Body of pancreas (tissue), 4 donors: Measurements from ENCODE around the gene STIL. TPM values are rescaled to one million over a fixed set of nuclear protein-coding genes. Genes with fewer than 3 reads are reported as not detected.

Experiments
- ATAC-seq: fragments of 150-250 bp; one replicate; pipeline ENCODE4 v1.9.1; 2016
- DNase-seq, 4 donors: peaks; one replicate each; pipeline ENCODE4 v3.0.0-alpha.2; 2019
- H3K27ac ChIP-seq, 4 donors: fragments of 200-600 bp; sonication (generic); 1 replicate in 3 of 4; 2 replicates in 1 of 4; pipeline versions ENCODE4 v1.5.1 to v1.6.1; 2016 to 2019; ENCODE audit warnings: mild to moderate bottlenecking in 1 of 4, mixed read lengths in 1 of 4, moderate library complexity in 1 of 4
- H3K27me3 ChIP-seq, 2 donors: fragments of 200-600 bp; sonication (generic); one replicate each; pipeline ENCODE4 v1.6.0; 2016; ENCODE audit warnings: mild to moderate bottlenecking in 1 of 2
- H3K36me3 ChIP-seq, 2 donors: fragments of 200-600 bp; sonication (generic); replicated peaks in 1 of 2; 2 replicates each; pipeline ENCODE4 v1.5.1; 2016; ENCODE audit warnings: low read depth in 2 of 2; ENCODE audit not compliant: insufficient read depth in 1 of 2
- H3K4me1 ChIP-seq: fragments of 200-600 bp; sonication (generic); one replicate; pipeline ENCODE4 v1.6.0; 2016
- H3K4me3 ChIP-seq, 2 donors: fragments of 200-600 bp; sonication (generic); 1 replicate in 1 of 2; 2 replicates in 1 of 2; pipeline ENCODE4 v1.5.1; 2016 to 2019
- H3K9me3 ChIP-seq, 3 donors: fragments of 200-600 bp; sonication (generic); 1 replicate in 2 of 3; 2 replicates in 1 of 3; pipeline ENCODE4 v1.5.1; 2016
- CTCF ChIP-seq, 7 experiments: fragments of 450-650 bp in 4 of 7; fragments of 200-600 bp in 3 of 7; sonication (generic) in 3 of 7; IDR thresholded peaks; one replicate each; pipeline ENCODE4 v1.5.1; 2016 to 2019; ENCODE audit warnings: antibody characterized with exemption in 7 of 7
- POLR2A ChIP-seq, 3 donors: fragments of 450-650 bp; IDR thresholded peaks; one replicate each; pipeline ENCODE4 v1.6.1; 2016; ENCODE audit warnings: antibody characterized with exemption in 3 of 3, mild to moderate bottlenecking in 2 of 3
- WGBS, 2 donors: methylation state at CpG; one replicate each; pipeline ENCODE4 v1.1.5; 2017; 5-methylcytosine and 5-hydroxymethylcytosine counted together
- intact Hi-C: fragments of 100-400 bp; cut with DNase I; formaldehyde crosslinking; loops from one replicate; pipeline ENCODE4 v1.15.1; 2023
- total RNA-seq, 2 donors: library from RNA; depleted of rRNA; stranded (reverse); fragments of >200 nt; gene quantifications; one replicate each; pipeline ENCODE4 v1.1.0, GENCODE V29; 2016

Gene STIL
- total RNA-seq, 2 donors from 2014 or later, result 0.52 TPM; not detected in 1

- ATAC-seq, result no peak
- H3K27me3 ChIP-seq, result no peaks in the 10 kb centered on the region
- WGBS, 2 donors, result 66 to 69% methylated on average over 10 to 11 of the region's 11 CpGs
- DNase-seq, result no peak
- TF ChIP-seq POLR2A (IDR thresholded peaks at IDR 0.05), result no peak
- TF ChIP-seq CTCF (IDR thresholded peaks at IDR 0.05), result no peak
- no peak overlapping the region for H3K4me3 ChIP-seq
- no peaks in the 10 kb centered on the region for H3K36me3 ChIP-seq
- H3K9me3 ChIP-seq, result no peaks in the 10 kb centered on the region
- intact Hi-C loops, result no loop called here
- no peak overlapping the region for H3K27ac ChIP-seq
- no peaks in the 10 kb centered on the region for H3K4me1 ChIP-seq
Measured at GRCh38 chr1:47213230-47213963, 100.5 kb downstream of the STIL start.

GRCh38 chr1:47212636-47213229 is 101.2 kb downstream of the STIL start:
- H3K27ac ChIP-seq, result no peak overlapping the region
- no peak for ATAC-seq
- intact Hi-C loops, result no loop called here
- H3K4me1 ChIP-seq, result no peaks in the 10 kb centered on the region
- no peak for DNase-seq
- no peaks in the 10 kb centered on the region for H3K36me3 ChIP-seq
- TF ChIP-seq POLR2A (IDR thresholded peaks at IDR 0.05) (no peak), CTCF (IDR thresholded peaks at IDR 0.05) (no peak)
- H3K9me3 ChIP-seq, result no peaks in the 10 kb centered on the region
- H3K27me3 ChIP-seq, result no peaks in the 10 kb centered on the region
- H3K4me3 ChIP-seq, result no peak overlapping the region
- 69 to 72% methylated on average over 4 of the region's 4 CpGs for WGBS, 2 donors

- H3K27me3 ChIP-seq, result no peaks in the 10 kb centered on the region
- no peaks in the 10 kb centered on the region for H3K9me3 ChIP-seq
- no peak overlapping the region for H3K27ac ChIP-seq
- H3K4me1 ChIP-seq, result no peaks in the 10 kb centered on the region
- WGBS, 2 donors, result 43 to 64% methylated on average over 8 to 9 of the region's 9 CpGs
- no peak for TF ChIP-seq CTCF (IDR thresholded peaks at IDR 0.05)
- TF ChIP-seq POLR2A (IDR thresholded peaks at IDR 0.05), result no peak
- H3K4me3 ChIP-seq, result no peak overlapping the region
- peak in 1 of 4 donors; percentile 48 for DNase-seq
- intact Hi-C loops, result no loop called here
- no peaks in the 10 kb centered on the region for H3K36me3 ChIP-seq
- ATAC-seq, result peak; percentile 40
Measured at GRCh38 chr1:47211796-47212269, 102.1 kb downstream of the STIL start.

- ATAC-seq (no peak), DNase-seq (no peak)
- WGBS, 2 donors, result 67 to 73% methylated on average over 3 of the region's 3 CpGs
- no peaks in the 10 kb centered on the region for H3K4me1 ChIP-seq
- intact Hi-C loops, result no loop called here
- H3K27me3 ChIP-seq, result no peaks in the 10 kb centered on the region
- no peaks in the 10 kb centered on the region for H3K9me3 ChIP-seq
- no peaks in the 10 kb centered on the region for H3K36me3 ChIP-seq
- no peak overlapping the region for H3K4me3 ChIP-seq
- no peak overlapping the region for H3K27ac ChIP-seq
- TF ChIP-seq CTCF (IDR thresholded peaks at IDR 0.05) (no peak), POLR2A (IDR thresholded peaks at IDR 0.05) (no peak)
Measured at GRCh38 chr1:47210666-47211065, 103.3 kb downstream of the STIL start.
